Tibial nerve (tissue), 4 donors: ENCODE measurements around the gene NRCAM.

Source experiments
- CTCF ChIP-seq, 5 experiments: fragments of 200-600 bp in 3 of 5; fragments of 450-650 bp in 2 of 5; sonication (generic) in 3 of 5; IDR thresholded peaks; one replicate each; pipeline ENCODE4 v1.5.1; 2016 to 2019; ENCODE audit warnings: antibody characterized with exemption in 5 of 5, mild to moderate bottlenecking in 3 of 5, moderate library complexity in 2 of 5
- EP300 ChIP-seq, 2 donors: sonication (generic); formaldehyde crosslinking; IDR thresholded peaks; one replicate each; pipeline ENCODE4 v1.6.1; 2017; ENCODE audit warnings: antibody characterized with exemption in 2 of 2, mild to moderate bottlenecking in 1 of 2
- POLR2A ChIP-seq, 2 donors: fragments of 450-650 bp; IDR thresholded peaks; one replicate each; pipeline ENCODE4 v1.6.1; 2017; ENCODE audit warnings: antibody characterized with exemption in 2 of 2, mild to moderate bottlenecking in 2 of 2, moderate library complexity in 2 of 2

- TF ChIP-seq CTCF (IDR thresholded peaks at IDR 0.05): no peak
- TF ChIP-seq EP300 (IDR thresholded peaks at IDR 0.05): no peak
- no peak for TF ChIP-seq POLR2A (IDR thresholded peaks at IDR 0.05)
Observed at GRCh38 chr7:108135446-108136190, 320.6 kb downstream of the NRCAM start.
